EH (cell line): Measurements from ENCODE around the gene PATJ.
"Not testable (repeated sequence)": the region's sequence is repeated elsewhere in the genome, so short reads cannot be mapped to it uniquely, and the experiment has no call there.

Experiments used
- DNase-seq: peaks from one replicate; pipeline ENCODE4 v3.0.0-alpha.2; 2015; ENCODE audit warnings: low read depth

PATJ gene

DNA sequence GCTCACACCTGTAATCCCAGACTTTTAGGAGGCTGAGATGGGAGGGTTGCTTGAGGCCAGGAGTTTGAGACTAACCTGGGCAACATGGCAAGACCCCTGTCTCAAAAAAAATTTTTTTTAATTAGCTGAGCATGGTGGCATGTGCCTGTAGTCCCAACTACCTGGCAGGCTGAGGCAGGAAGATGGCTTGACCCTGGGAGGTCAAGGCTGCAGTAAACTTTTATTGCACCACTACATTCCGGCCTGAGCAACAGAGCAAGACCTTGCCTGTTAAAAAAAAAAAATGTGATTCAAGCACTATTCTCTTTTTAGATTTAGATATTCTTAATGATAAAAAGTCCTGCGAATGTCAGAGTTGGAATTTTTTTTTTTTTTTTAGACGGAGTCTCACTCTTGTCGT lies 349.8 kb downstream of the PATJ start:
- no peak for DNase-seq

DNA sequence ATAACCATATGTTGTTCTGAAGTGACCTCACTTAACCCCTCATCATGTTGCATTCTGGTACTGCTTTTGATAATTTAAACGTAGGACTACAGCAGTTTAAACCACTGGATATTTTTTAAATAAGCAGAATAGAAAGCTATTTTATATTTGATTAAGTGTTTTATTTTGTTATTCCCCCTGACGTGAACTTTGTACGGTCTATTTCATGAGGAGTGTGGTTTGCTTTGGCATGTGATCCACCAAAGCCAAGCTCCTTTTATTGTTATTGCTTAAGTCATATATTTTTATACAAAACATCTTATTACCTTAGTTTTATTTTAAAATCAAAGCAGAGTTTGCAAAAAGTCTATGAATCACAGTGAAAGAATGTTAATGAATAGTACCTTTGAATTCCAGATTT lies 351.0 kb downstream of the PATJ start:
- no peak for DNase-seq

DNA sequence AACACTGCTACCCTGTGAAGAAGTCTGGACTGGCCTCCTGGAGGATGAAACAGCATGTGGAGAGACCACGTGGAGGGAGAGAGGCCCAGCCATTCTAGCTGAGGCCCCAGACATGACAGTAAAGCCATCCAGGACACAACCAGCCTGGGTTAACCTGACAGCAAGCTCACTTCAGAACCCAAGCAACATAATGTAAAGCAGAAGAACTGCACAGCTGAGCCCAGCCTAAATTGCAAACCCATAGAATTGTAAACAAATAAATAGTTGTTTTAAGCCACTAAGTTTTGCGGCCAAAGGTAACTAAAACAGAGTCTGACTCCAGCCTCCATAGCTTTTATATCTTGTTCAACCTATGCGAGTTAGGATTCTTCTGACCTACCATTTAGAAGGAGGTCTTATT lies 355.2 kb downstream of the PATJ start:
- no peak for DNase-seq

DNA sequence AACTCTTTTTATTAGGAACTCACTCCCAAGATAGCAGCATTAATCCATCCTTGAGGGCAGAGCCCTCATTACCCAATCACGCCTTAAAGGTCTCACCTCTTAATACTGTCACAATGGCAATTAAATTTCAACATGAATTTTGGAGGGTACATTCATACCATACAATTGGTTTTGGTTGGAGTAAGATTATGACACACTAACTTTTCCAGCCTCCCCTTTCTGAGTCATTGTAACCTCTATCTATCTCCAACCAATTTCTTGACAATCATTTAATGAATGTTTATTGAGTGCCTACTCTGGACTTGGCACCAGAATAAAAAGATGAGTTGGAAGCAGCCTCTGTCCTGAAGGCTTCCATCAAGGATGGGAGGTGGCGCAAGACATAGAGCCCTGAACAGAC lies 358.2 kb downstream of the PATJ start:
- no peak for DNase-seq

DNA sequence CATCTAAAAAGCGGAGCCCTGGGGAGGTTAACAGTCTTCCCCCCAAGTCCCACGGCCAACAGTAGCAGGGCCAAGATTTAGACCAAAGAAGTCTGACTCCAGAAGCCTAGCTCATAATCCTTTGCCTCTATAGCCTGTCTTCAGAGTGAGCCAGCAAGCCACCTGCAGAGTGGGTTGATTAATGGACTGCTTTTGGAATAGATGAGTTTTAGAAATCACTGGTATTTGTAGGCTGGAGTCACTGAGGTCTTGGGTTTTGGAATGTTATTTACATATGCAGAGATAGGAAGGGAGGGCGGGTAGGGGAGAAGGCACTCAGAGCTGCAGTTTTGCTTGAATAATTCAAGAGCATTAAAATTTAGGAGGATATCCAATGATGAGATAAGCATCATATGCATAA lies 361.6 kb downstream of the PATJ start:
- no peak for DNase-seq

DNA sequence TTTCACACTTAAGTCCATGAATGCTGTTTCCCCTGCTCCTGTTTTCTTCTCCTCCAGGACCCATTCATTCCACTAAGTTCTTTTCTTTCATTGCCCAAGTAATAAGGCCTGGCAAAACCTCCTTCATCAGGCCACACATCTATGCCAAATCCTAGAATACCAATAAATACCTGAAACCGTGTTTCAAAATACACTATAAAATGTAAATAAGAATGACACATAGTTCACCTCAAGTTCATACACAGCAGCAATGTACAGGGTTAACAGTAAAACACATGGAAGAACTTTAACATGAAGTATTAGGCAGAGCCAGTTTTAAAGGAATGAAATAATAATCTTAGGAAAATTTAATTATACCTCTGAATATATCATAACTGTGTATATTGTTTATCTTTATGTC lies 365.6 kb downstream of the PATJ start:
- no peak for DNase-seq

DNA sequence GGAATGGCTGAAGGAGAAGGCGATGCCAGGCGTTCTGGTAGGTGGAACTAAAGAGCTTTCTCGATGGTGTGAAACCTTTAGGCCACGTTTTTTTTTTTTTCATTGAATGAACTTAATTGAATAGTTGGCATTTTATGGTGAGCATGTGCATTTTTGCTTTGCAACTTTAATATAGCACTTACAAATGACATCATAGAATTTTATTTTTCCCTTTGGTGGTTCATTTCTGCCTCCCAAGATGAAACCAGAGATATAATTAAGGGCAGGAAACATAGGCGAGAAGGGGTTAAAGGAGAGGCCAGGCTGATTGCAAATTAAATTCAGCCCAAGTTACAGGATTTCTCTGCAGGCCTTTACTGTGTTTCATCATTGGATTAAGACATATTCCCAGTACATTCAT lies 366.8 kb downstream of the PATJ start:
- DNase-seq, result no peak

DNA sequence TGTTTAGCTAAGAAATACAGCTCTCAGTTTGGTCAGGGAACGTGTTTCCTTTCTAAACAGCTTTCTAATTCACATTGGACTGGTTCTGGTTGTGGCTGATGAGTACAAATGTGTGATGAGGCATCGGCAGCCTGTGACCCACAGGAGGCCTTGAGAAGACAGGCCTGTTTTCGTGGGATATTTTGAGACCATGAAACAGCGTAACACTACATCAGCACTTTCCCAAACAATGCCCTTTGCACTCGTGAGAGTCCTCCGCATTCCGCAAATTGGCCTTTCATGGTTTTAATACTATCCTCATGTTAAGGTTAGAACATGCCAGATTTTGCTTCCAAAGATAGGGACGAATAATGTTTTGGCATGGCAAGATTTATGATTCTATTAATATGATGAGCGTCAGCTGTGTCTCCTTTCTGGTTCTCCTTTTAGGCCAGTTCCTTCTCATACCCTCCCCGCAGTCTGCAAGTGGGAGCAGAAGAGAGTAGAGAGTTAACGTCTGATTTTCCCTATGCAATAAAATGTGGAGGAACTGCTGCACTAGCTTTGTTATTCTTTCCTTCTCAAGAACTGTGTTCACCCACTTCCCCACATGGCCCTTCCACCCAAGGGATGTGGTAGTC lies 368.0 kb downstream of the PATJ start:
- no peak for DNase-seq

DNA sequence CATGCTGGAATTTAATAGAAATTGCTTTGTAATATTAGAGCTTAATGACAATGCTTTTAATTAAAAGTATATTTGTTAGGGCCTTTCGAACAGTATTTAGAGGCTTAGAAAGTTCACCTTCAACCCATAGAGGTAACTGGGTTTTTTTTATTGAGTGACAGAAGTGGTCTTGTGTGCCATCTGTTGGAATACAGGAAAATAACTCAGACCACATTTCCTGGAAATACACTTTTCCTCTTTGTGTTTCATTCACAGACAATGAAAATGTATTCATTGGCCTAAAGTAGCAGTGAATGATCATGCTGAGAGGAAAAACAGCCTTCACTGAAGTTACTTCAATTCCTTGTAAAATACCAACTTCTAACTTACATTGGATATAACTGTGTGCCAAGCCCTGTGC lies 368.8 kb downstream of the PATJ start:
- DNase-seq, result no peak

DNA sequence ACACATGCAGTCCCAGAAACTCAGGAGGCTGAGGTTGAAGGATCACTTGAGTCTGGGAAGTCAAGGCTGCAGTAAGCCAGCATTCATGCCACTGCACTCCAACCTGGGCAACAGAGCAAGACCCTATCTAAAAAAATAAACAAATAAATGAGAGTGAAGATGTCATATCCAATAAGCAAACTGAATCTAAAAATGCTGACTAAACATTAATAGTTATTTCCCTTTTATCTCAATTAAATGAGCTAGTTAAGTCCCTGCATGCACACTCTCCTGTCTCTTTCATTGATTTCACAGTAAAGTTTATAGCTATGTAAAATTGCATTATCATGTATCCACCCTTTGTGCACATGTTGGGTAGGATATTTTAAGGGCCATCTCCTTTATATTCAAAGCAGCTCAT lies 371.2 kb downstream of the PATJ start:
- no peak for DNase-seq

DNA sequence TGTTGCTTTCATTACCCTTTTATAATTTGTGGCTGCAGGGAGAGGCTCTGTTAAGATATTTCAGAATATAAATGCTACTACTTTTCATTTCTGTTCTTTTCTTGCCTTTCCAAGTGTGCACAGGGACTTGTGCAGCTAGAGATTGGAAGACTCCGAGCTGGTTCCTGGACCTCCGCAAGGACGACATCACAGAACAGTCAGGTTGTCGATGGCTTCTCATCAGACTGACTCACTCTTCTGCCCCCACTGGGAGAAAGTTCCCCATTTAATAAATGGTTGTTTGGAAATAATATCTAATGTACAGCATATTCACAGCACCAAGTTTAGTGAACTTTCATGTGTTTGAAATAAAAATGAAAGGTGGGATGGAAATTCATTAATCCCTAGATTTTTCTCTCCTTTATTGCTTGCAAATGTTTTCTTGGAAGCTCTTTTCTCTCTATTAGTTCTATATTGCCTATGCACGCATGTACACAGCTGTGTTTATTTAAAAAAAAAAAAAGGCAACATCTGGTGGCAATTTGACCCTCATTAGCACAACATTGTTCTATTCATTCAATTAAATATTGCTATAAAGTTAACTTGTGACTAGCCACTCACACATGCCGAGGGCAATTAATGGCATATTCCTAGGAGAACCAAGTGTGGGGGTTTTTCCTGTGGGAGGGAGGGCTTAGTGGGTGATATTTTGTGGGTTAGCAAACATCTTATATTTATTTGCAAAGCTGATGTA lies 374.9 kb downstream of the PATJ start:
- peak; percentile 16 for DNase-seq

DNA sequence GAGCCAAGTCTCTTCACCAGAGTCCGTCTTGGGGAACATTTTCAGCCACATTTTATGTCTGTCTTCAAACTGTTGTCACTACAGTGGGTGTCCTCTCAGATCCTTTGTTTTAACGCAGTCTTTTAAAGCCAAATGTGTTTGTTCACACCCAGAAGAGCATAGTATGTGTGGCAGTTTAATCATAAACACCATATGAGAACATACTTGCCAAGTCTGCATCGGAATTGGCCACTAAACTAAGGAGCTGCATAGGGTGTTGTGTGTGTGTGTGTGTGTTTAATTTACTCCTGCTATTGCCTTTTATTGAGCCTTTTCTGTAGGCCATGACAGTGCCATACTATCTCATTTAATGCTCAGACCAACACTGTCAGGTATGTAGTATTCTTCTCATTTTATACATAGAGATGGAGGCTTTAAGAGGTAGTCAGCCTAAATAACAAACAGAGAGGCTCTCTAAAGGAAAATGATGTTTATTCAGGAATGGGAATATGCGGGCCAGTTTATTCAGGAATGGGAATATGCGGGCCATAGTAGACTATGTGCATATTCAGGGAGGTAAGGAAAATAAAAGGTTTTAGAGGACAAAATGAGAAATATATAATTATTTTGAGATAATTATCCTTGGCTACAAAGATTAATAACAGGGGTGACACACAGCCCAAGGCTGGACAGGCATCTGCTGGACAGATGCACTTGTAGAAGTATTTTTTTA lies 384.5 kb downstream of the PATJ start:
- DNase-seq, result no peak

DNA sequence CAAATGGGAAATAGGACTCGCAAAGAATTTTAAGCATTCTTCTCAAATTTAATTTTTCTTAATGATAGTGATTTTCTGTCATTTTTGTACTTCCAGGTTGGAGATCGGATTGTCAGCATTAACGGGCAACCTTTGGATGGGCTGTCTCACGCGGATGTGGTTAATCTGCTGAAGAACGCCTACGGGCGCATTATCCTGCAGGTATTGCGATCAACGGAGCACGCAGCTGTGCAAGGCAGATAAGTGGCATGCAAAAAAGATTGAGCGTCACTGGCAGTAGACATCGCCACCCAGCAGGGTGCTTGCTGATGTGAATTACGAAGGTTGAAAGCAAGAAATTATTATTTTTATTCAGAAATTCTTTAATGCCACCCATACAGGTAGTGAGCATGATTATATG lies 386.5 kb downstream of the PATJ start:
- no peak for DNase-seq

DNA sequence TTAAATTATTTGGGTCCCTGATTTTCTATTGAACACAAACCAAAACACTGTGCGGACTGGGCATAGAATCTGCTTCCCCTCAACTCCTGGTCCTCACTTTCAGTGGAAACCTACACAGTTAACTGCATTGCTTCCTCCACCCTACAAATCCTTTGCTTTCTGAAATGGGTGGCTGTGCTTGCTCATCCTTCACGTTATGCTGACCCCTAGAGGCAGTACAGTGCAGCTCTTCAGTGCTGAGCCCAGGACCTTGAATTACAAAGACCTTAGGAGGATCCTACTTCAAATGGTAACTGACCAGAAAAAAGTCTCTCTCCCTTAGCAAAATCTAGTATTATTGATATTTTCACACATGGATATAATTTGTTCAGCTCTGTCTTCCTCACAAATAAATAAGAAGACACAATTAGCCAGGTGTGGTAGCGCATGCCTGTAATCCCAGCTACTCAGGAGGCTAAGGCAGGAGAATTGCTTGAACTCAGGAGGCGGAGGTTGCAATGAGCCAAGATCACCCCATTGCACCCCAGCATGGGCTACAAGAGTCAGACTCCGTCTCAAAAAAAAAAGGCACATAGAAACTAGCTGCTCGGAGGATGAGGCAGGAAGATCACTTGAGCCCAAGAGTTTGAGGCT lies 388.9 kb downstream of the PATJ start:
- DNase-seq, result peak; percentile 68

DNA sequence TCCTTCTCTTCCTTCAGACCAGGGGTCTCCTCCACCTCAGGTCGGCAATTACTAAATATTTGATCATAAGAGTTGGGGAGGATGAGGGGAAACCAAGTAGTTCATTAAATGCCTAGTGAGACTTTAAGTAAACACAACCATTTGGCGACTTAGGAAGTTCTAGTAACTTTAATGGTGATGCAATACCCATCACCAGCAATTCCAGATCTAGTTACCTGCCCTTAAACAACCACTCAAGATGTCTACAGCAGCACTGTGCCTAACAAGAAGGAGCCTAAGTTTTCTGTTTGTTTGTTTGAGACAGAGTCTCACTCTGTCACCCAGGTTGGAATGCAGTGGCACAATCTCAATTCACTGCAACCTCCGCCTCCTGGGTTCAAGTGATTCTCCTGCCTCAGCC lies 395.7 kb downstream of the PATJ start:
- DNase-seq, result no peak

DNA sequence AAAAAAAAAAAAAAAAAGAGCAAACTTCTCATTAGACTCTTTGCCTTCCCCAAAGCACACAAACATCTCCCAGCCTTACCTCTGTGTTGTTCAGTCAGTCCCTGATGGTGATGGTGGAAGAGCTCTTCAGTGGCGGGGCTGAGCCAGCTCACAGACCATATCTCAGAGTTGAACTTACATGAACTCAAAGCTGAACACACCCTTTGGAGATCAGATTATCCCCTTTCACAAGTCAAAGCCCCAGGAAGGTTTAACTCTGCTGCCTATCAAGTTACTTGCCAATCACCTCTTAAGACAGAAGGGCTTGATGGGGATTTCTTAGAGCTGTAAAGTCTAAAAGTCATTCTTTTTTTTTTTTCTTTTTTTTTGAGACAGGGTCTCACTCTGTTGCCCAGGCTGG lies 397.1 kb downstream of the PATJ start:
- no peak for DNase-seq

DNA sequence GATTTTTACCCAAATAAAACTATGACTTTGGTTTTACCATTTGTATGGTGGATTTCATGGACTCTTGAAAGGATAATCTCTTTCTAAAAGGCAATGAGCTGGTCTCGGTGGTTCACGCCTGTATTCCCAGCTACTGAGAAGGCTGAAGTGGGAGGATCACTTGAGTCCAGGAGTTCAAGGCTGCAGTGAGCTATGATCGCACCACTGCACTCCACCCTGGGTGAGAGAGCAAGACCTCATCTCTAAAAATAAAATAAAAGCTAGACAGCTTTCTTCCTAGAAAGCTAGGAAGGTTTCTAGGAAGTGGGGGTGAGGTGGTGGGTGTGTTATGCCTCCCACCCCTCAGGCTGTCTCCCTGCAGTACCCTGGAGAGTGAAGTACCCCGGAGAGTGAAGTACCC lies 398.4 kb downstream of the PATJ start:
- DNase-seq, result no peak

DNA sequence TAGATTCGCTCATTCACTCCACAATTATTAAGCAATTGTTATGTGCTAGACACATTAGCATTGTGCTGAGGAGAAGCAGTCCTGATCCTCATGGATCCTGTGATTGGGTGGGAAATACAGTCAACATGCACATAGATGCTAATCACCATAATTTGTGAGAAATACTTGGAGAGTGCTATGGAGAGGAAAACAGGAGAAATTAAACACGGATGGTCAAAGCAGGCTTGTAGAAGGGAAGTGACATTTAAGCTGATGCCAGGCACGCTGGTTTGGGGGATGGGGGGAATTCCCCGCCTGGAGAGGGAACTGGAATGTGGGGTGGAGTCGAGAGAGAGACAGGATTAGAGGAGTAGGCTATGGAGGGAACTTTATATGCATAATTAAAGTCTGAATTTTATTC lies 400.2 kb downstream of the PATJ start:
- peak; percentile 45 for DNase-seq

DNA sequence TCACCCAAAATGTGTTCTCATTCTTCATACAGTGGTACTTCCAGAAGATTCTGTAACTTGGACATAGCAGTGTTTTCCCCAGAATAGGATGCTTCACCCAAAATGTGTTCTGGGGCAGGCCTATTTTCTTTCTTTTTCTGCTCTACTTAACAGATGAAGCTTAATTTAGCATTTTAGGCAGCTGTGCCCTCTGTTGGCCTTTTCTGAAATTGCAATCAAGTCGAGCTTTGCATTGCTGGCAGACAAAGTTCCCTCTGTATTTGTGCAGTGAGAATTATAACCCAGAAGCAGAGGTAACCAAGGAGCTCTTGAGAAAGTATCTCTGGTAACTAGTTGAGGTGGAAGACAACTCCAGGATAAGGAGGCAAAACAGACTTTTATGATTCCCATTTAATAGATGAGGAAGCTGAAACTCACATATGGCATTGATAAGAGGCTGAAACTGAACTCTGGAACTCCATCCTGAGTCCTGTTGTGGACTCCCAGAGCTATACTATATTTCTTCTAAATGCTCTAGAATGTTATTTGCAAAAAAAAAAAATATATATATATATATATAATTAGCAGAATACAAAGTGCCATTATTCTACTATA lies 402.1 kb downstream of the PATJ start:
- DNase-seq, result peak; percentile 54

DNA sequence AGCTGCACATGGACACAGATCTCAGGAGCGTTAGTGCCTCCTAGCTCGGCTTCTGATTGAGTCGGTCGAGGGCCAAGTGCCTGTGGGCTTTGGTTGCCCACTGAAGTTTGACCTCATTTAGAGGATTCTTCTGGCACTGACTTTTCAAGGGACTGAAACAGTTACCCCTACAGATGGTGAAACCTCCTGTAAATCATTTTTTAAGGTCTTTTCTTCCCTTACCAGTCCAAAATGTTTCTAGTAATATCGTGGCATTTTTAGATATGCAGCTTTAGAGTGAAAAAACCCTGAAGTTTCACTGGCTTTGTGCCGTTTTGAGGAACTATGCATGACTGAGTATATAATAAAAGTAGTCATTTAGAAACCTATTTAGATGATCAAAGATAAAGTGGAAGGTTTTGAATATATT lies 417.7 kb downstream of the PATJ start:
- no peak for DNase-seq

DNA sequence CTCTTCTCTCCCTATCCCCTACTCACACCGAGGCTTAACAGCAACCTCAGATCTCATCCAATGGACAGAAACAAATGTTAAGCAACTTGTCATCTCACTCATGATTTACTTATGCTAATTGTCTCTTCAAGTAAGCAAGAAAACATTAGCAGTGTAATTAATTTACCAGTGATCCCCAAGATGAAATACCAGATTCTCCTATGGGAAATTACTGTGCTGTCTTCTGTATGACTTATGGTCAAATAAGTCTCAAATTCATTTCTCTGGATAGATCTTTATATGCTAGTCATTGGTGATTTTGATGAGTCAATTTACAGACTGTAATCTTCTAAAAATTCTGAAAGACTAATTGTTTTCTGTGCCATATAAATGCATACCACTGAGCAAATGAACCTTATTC lies 419.4 kb downstream of the PATJ start:
- DNase-seq, result no peak

DNA sequence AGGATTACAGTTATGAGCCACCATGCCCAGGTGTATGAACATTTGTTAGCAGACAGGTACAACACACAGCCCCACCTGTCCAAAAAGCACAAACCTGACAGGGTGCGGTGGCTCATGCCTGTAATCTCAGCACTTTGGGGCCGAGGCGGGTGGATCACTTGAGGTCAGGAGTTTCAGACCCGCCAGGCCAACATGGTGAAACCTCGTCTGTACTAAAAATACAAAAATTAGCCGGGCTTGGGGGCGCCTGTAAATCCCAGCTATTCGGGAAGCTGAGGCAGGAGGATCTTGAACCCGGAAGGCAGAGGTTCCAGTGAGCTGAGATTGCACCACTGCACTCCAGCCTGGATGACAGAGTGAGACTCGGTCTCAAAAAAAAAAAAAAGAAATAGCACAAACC lies 428.1 kb downstream of the PATJ start:
- DNase-seq, result not testable (repeated sequence)
